Measurements from ENCODE around the gene PIAS4.

- no peak for TF ChIP-seq POLR2AphosphoS5 (IDR thresholded peaks at IDR 0.05)
- no peak for TF ChIP-seq POLR2A (IDR thresholded peaks at IDR 0.05)
- TF ChIP-seq CTCF (IDR thresholded peaks at IDR 0.05) = no peak
- no peak for TF ChIP-seq EP300 (IDR thresholded peaks at IDR 0.05)
Measured at GRCh38 chr19:4029247-4029614, 21.7 kb downstream of the PIAS4 start.
